Endothelial cell of umbilical vein (primary cell): Measurements from ENCODE around the gene GLMN. TPM values are rescaled to one million over a fixed set of nuclear protein-coding genes. Genes with fewer than 3 reads are reported as not detected.

Source experiments
- BruUV-seq: library from RNA; stranded (reverse); fragments of 400-500 nt; replicated peaks from 2 replicates; lab custom pipeline; 2021; lab: Mats Ljungman, UMichigan
- CTCF ChIA-PET: fragments of 300-600, 350-600 bp; sonication (Branson Sonifier 250); formaldehyde crosslinking; loops from one replicate; lab custom pipeline; 2021; ENCODE audit warnings: antibody characterized with exemption, inconsistent platforms; lab: Charles Lee
- POLR2A ChIA-PET: fragments of 300-600, 350-600 bp; sonication (Branson Sonifier 250); formaldehyde crosslinking; loops from one replicate; lab custom pipeline; 2021; ENCODE audit warnings: antibody characterized with exemption, inconsistent platforms; lab: Charles Lee
- DNase-seq: peaks from one replicate; pipeline ENCODE4 v3.0.0-alpha.2; 2011; ENCODE audit warnings: low read depth, low spot score
- FAIRE-seq: peaks from 2 replicates; lab custom pipeline; 2011; peaks lifted over from hg19 to GRCh38; lab: Jason Lieb, UNC
- H2AFZ ChIP-seq: 2 replicates; pipeline ENCODE4 v1.6.0; 2012; ENCODE audit warnings: low read depth, low read length, control low read depth, inconsistent platforms
- H3K27ac ChIP-seq: 2 replicates; pipeline ENCODE4 v1.5.1; 2011; ENCODE audit warnings: low read depth, mild to moderate bottlenecking, control low read depth, low read length, moderate library complexity; ENCODE audit not compliant: insufficient read depth
- H3K27me3 ChIP-seq, 2 experiments: 2 replicates each; pipeline versions ENCODE4 v1.6.0 to v1.6.1; 2011; ENCODE audit warnings: low read length in 2 of 2, mixed read lengths in 1 of 2; ENCODE audit not compliant: control insufficient read depth in 2 of 2, insufficient read depth in 2 of 2
- H3K36me3 ChIP-seq, 2 experiments: 2 replicates in 1 of 2; 3 replicates in 1 of 2; pipeline ENCODE4 v1.5.1; 2011; ENCODE audit warnings: low read length in 2 of 2, mild to moderate bottlenecking in 1 of 2, moderate library complexity in 1 of 2; ENCODE audit not compliant: control insufficient read depth in 2 of 2, insufficient read depth in 2 of 2; ENCODE audit errors: extremely low read depth in 1 of 2
- H3K4me1 ChIP-seq: 3 replicates; pipeline ENCODE4 v1.5.1; 2011; ENCODE audit warnings: mild to moderate bottlenecking, low read length; ENCODE audit not compliant: control insufficient read depth, insufficient read depth; ENCODE audit errors: extremely low read depth
- H3K4me2 ChIP-seq: 2 replicates; pipeline ENCODE4 v1.6.1; 2011; ENCODE audit warnings: low read length, control low read depth, mixed read lengths; ENCODE audit not compliant: insufficient read depth
- H3K4me3 ChIP-seq, 3 experiments: fragments of 200-600 bp in 1 of 3; sonication (generic), shearing (Covaris generic) in 1 of 3; replicated peaks in 1 of 3; 2 replicates each; pipeline ENCODE4 v1.5.1; 2011 to 2016; ENCODE audit warnings: control low read depth in 3 of 3, low read length in 3 of 3, mild to moderate bottlenecking in 2 of 3, inconsistent platforms in 1 of 3, low read depth in 1 of 3, moderate library complexity in 1 of 3; ENCODE audit not compliant: insufficient read depth in 1 of 3
- H3K79me2 ChIP-seq: 2 replicates; pipeline ENCODE4 v1.6.0; 2012; ENCODE audit warnings: low read length, inconsistent platforms; ENCODE audit not compliant: control insufficient read depth, insufficient read depth
- H3K9ac ChIP-seq: replicated peaks from 2 replicates; pipeline ENCODE3; 2011; ENCODE audit warnings: low read length, control low read depth; ENCODE audit not compliant: insufficient read depth; ENCODE audit errors: extremely low read depth
- H3K9me1 ChIP-seq: replicated peaks from 3 replicates; pipeline ENCODE4 v1.6.0; 2011; ENCODE audit warnings: mild to moderate bottlenecking, low read length; ENCODE audit not compliant: control insufficient read depth, insufficient read depth; ENCODE audit errors: extremely low read depth
- H3K9me3 ChIP-seq: replicated peaks from 2 replicates; pipeline ENCODE4 v1.5.1; 2012; ENCODE audit warnings: low read length, inconsistent platforms; ENCODE audit not compliant: control insufficient read depth, insufficient read depth
- H4K20me1 ChIP-seq: replicated peaks from 2 replicates; pipeline ENCODE3; 2011; ENCODE audit warnings: mild to moderate bottlenecking, low read length; ENCODE audit not compliant: control insufficient read depth, insufficient read depth; ENCODE audit errors: extremely low read depth
- EZH2 ChIP-seq: IDR thresholded peaks from 2 replicates; pipeline ENCODE4 v1.6.1; 2012; ENCODE audit warnings: borderline replicate concordance, low read depth, mild to moderate bottlenecking, moderate library complexity, low read length, inconsistent platforms; ENCODE audit not compliant: severe bottlenecking
- FOS ChIP-seq: IDR thresholded peaks from 2 replicates; pipeline ENCODE4 v1.6.1; 2011; ENCODE audit warnings: mild to moderate bottlenecking, low read length, moderate library complexity, borderline replicate concordance; ENCODE audit not compliant: insufficient read depth
- GATA2 ChIP-seq: IDR thresholded peaks from 2 replicates; pipeline ENCODE4 v1.7.0; 2011; ENCODE audit warnings: low read depth, mild to moderate bottlenecking, moderate library complexity, mixed read lengths, low read length; ENCODE audit not compliant: insufficient read length, insufficient read depth
- JUN ChIP-seq: IDR thresholded peaks from 2 replicates; pipeline ENCODE4 v1.6.1; 2011; ENCODE audit warnings: borderline replicate concordance, low read depth; ENCODE audit not compliant: insufficient read length, insufficient read depth
- MYC ChIP-seq: IDR thresholded peaks from one replicate; pipeline ENCODE4 v1.6.1; 2011; ENCODE audit warnings: mild to moderate bottlenecking, low read depth, low read length
- POLR2A ChIP-seq: IDR thresholded peaks from 2 replicates; pipeline ENCODE4 v1.6.1; 2012; ENCODE audit warnings: low read depth, mild to moderate bottlenecking, control low read depth, low read length
- POLR2AphosphoS5 ChIP-seq: IDR thresholded peaks from 2 replicates; pipeline ENCODE4 v1.6.1; 2012; ENCODE audit warnings: low read depth, mild to moderate bottlenecking, control low read depth, low read length, moderate library complexity; ENCODE audit not compliant: insufficient read depth
- dilution Hi-C: fragments of 300-500 bp; cut with MboI; formaldehyde crosslinking; loops from one replicate; pipeline ENCODE4 v1.15.0; 2019; ENCODE audit warnings: low sequenced_read_pairs; ENCODE audit not compliant: extremely low pct_ligation_motif_present
- intact Hi-C: fragments of 100-400 bp; cut with micrococcal nuclease; formaldehyde crosslinking; loops from one replicate; pipeline ENCODE4 v1.10.0; 2022
- polyA plus RNA-seq, 4 experiments: library from polyadenylated mRNA; depleted of rRNA in 3 of 4; stranded (reverse) in 3 of 4; unstranded in 1 of 4; fragments of >200 nt; gene quantifications; 2 replicates each; pipeline versions ENCODE4 v1.2.1 to v1.2.3, GENCODE V29; 2011 to 2012; ENCODE audit warnings: missing spikeins in 1 of 4
- total RNA-seq: library from RNA; stranded (reverse); gene quantifications from 2 replicates; pipeline ENCODE4 v1.2.3, GENCODE V29; 2021
- TF ChIP-seq, protein P1 (sequence below), 2 donors: IDR thresholded peaks; 1 replicate in 1 of 2; 2 replicates in 1 of 2; pipeline ENCODE4 v1.5.1; 2011; ENCODE audit warnings: low read length in 2 of 2, mild to moderate bottlenecking in 2 of 2, moderate library complexity in 2 of 2, control low read depth in 1 of 2, inconsistent platforms in 1 of 2, low read depth in 1 of 2; ENCODE audit not compliant: insufficient read depth in 1 of 2; ENCODE audit errors: extremely low read depth in 1 of 2
- TF ChIP-seq, protein P2 (sequence below): IDR thresholded peaks from 2 replicates; pipeline ENCODE4 v1.6.1; 2011; ENCODE audit not compliant: insufficient read depth, insufficient read length

The GLMN gene
- total and polyA plus RNA-seq, 2 donors (not counting 3 experiments of a cell fraction or from before 2014, with no cell fraction given), result 2.4 to 13.2 TPM

DNA sequence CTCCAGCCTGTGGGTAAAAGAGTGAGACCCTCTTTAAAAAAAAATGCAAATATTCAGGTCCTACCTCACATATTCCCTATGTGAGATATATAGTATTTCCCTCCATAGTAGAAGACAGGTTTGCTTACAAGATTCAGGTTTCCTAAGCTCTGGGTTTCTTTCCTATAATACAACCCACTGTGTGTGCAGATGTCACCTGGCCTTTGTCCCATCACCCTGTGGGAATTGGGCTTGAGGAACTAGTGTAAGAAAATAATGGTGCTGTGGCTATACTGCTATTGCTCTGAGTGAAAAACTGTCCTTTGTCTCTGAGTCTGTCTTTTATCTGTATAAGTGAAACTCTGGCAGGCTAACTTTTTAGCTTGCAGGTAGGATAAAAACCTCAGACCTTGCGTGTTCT, 68.1 kb downstream of the GLMN start:
- Histone ChIP-seq H3K27ac (no peak overlapping the region), H2AFZ (no peak overlapping the region), H4K20me1 (no peaks in the 10 kb centered on the region), H3K4me3 (no peak overlapping the region), H3K9me1 (no peaks in the 10 kb centered on the region), H3K79me2 (no peaks in the 10 kb centered on the region), H3K27me3 (peaks cover 0 to 2% of the 10 kb centered on the region in 2 experiments), H3K9ac (no peak overlapping the region), H3K9me3 (no peaks in the 10 kb centered on the region), H3K4me1 (no peaks in the 10 kb centered on the region), H3K4me2 (no peak overlapping the region), H3K36me3 (no peaks in the 10 kb centered on the region)
- no TSS peak for BruUV-seq
- FAIRE-seq, result no peak
- TF ChIP-seq FOS, result no peak
- no peak for TF ChIP-seq JUN
- TF ChIP-seq POLR2A, result no peak
- TF ChIP-seq MYC, result no peak
- TF ChIP-seq, protein P1, sequence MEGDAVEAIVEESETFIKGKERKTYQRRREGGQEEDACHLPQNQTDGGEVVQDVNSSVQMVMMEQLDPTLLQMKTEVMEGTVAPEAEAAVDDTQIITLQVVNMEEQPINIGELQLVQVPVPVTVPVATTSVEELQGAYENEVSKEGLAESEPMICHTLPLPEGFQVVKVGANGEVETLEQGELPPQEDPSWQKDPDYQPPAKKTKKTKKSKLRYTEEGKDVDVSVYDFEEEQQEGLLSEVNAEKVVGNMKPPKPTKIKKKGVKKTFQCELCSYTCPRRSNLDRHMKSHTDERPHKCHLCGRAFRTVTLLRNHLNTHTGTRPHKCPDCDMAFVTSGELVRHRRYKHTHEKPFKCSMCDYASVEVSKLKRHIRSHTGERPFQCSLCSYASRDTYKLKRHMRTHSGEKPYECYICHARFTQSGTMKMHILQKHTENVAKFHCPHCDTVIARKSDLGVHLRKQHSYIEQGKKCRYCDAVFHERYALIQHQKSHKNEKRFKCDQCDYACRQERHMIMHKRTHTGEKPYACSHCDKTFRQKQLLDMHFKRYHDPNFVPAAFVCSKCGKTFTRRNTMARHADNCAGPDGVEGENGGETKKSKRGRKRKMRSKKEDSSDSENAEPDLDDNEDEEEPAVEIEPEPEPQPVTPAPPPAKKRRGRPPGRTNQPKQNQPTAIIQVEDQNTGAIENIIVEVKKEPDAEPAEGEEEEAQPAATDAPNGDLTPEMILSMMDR (IDR thresholded peaks at IDR 0.05; ENCODE audit: extremely low read depth in 1 of 2, insufficient read depth in 1 of 2, low read depth in 1 of 2, low read length in 2 of 2), result no peak
- dilution Hi-C loops, result no loop called here
- ChIA-PET CTCF (interaction anchor here (1.2 kb wide), 2 partner anchors 9 to 61 kb away, joined by 3 to 6 read pairs; no protein-coding TSS in a partner anchor), POLR2A (no interaction called here)
- DNase-seq, result no peak
- intact Hi-C loops, result no loop called here

DNA sequence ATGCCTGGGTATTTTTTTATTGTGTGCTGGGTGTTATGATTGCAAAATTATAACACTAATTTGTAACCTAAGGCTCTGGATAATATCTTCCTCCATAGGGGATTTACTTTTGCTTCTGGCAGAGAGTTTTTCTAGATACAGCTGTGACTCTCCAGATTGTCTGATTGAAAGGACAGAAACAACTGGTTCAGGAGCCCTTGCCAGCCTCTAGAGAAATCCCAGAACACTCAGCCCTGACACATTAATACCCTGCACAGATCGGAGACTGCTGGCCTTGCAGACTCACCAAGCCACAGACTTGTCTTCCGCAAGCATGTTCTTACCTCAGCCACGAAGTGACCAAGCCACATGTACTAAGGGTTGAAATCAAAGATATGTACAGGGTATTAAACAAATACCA, 70.4 kb downstream of the GLMN start:
- no peak for DNase-seq
- dilution Hi-C loops, result no loop called here
- no peaks in the 10 kb centered on the region for H3K9me3 ChIP-seq
- no peaks in the 10 kb centered on the region for H3K79me2 ChIP-seq
- TF ChIP-seq, protein P2, sequence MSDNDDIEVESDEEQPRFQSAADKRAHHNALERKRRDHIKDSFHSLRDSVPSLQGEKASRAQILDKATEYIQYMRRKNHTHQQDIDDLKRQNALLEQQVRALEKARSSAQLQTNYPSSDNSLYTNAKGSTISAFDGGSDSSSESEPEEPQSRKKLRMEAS, result no peak
- TF ChIP-seq GATA2 (no peak), FOS (no peak), JUN (no peak), EZH2 (no peak), POLR2AphosphoS5 (no peak), MYC (no peak), POLR2A (no peak)
- TF ChIP-seq, protein P1 (IDR thresholded peaks at IDR 0.05; ENCODE audit: extremely low read depth in 1 of 2, insufficient read depth in 1 of 2, low read depth in 1 of 2, low read length in 2 of 2), result no peak
- no peak overlapping the region for H3K9ac ChIP-seq
- no peaks in the 10 kb centered on the region for H3K9me1 ChIP-seq
- H3K4me3 ChIP-seq, result no peak overlapping the region
- H3K27ac ChIP-seq, result no peak overlapping the region
- no peak overlapping the region for H3K4me2 ChIP-seq
- ChIA-PET POLR2A (no interaction called here), CTCF (no interaction called here)
- no peak for FAIRE-seq
- no peaks in the 10 kb centered on the region for H3K36me3 ChIP-seq
- H4K20me1 ChIP-seq, result no peaks in the 10 kb centered on the region
- BruUV-seq, result no TSS peak
- H2AFZ ChIP-seq, result no peak overlapping the region
- H3K27me3 ChIP-seq, result peaks cover 0 to 2% of the 10 kb centered on the region in 2 experiments
- no peaks in the 10 kb centered on the region for H3K4me1 ChIP-seq
- intact Hi-C loops, result no loop called here
